ENCODE measurements around the gene C4orf51.
A peak's percentile ranks its signal among the peaks of the same experiment; 100 is the strongest.
"Not testable (repeated sequence)": the region's sequence is repeated elsewhere in the genome, so short reads cannot be mapped to it uniquely, and the experiment has no call there.

Gene C4orf51

GRCh38 chr4:145679991-145680455, at the start of gene C4orf51:
TSS of gene C4orf51 (plus strand) at chr4:145680146. CDS start at chr4:145680204, 58 bp downstream.
- DNase-seq = peak; percentile 70

GRCh38 chr4:145635117-145635516, 44.8 kb upstream of the C4orf51 start:
- DNase-seq = no peak

GRCh38 chr4:145635630-145636029, 44.3 kb upstream of the C4orf51 start:
- DNase-seq = no peak

- no peak for DNase-seq
Observed at GRCh38 chr4:145639186-145639698, 40.7 kb upstream of the C4orf51 start.

- not testable (repeated sequence) for DNase-seq
Observed at GRCh38 chr4:145640236-145640635, 39.7 kb upstream of the C4orf51 start.

GRCh38 chr4:145643295-145643694, 36.7 kb upstream of the C4orf51 start:
- no peak for DNase-seq

GRCh38 chr4:145644699-145645098, 35.2 kb upstream of the C4orf51 start:
- DNase-seq = peak; percentile 6

GRCh38 chr4:145656156-145656555, 23.8 kb upstream of the C4orf51 start:
- no peak for DNase-seq

GRCh38 chr4:145660064-145660463, 19.9 kb upstream of the C4orf51 start:
- DNase-seq = no peak

- no peak for DNase-seq
Observed at GRCh38 chr4:145663194-145663593, 16.8 kb upstream of the C4orf51 start.

- no peak for DNase-seq
Observed at GRCh38 chr4:145665773-145666172, 14.2 kb upstream of the C4orf51 start.

GRCh38 chr4:145670422-145670821, 9.5 kb upstream of the C4orf51 start:
- no peak for DNase-seq

GRCh38 chr4:145679520-145679919, 426 bp upstream of the C4orf51 start:
- DNase-seq = peak; percentile 78

GRCh38 chr4:145680902-145681301, 956 bp downstream of the C4orf51 start:
- DNase-seq = peak; percentile 13

- DNase-seq = no peak
Observed at GRCh38 chr4:145681518-145681917, 1.6 kb downstream of the C4orf51 start.

GRCh38 chr4:145681956-145682355, 2.0 kb downstream of the C4orf51 start:
- no peak for DNase-seq

GRCh38 chr4:145686991-145687390, 7.0 kb downstream of the C4orf51 start:
- no peak for DNase-seq

GRCh38 chr4:145690610-145691009, 10.7 kb downstream of the C4orf51 start:
- peak; percentile 14 for DNase-seq

- DNase-seq = not testable (repeated sequence)
Observed at GRCh38 chr4:145691416-145691815, 11.5 kb downstream of the C4orf51 start.

- DNase-seq = peak; percentile 12
Observed at GRCh38 chr4:145694929-145695328, 15.0 kb downstream of the C4orf51 start.

GRCh38 chr4:145697332-145697731, 17.4 kb downstream of the C4orf51 start:
- DNase-seq = no peak

GRCh38 chr4:145698507-145698906, 18.6 kb downstream of the C4orf51 start:
- no peak for DNase-seq

- no peak for DNase-seq
Observed at GRCh38 chr4:145703850-145704497, 24.0 kb downstream of the C4orf51 start.

- peak; percentile 70 for DNase-seq
Observed at GRCh38 chr4:145709336-145709735, 29.4 kb downstream of the C4orf51 start.

- peak; percentile 53 for DNase-seq
Observed at GRCh38 chr4:145709843-145710242, 29.9 kb downstream of the C4orf51 start.
